Brain microvascular endothelial cell (primary cell): Measurements from ENCODE around the gene ERI3.

Experiments used
- DNase-seq: peaks from one replicate; pipeline ENCODE4 v3.0.0-alpha.2; 2020
- H3K27ac ChIP-seq: fragments of 250-450 bp; sonication (Bioruptor Pico); 2 replicates; pipeline ENCODE4 v1.5.1; 2020; ENCODE audit warnings: mild to moderate bottlenecking, moderate library complexity
- H3K27me3 ChIP-seq: fragments of 250-450 bp; sonication (Bioruptor Pico); replicated peaks from 2 replicates; pipeline ENCODE4 v1.5.1; 2020; ENCODE audit warnings: mild to moderate bottlenecking
- H3K36me3 ChIP-seq: fragments of 250-450 bp; sonication (Bioruptor Pico); replicated peaks from 2 replicates; pipeline ENCODE4 v1.5.1; 2020; ENCODE audit warnings: mild to moderate bottlenecking
- H3K4me3 ChIP-seq: 2 replicates; pipeline ENCODE4 v1.5.1; 2011; ENCODE audit warnings: low read depth, mild to moderate bottlenecking, control low read depth, low read length, moderate library complexity
- in situ Hi-C: cut with HindIII; loops from 2 replicates; pipeline ENCODE4 v1.10.0; 2017; ENCODE audit warnings: low sequenced_read_pairs, low pct_ligation_motif_present
- TF ChIP-seq, protein P1 (sequence below): IDR thresholded peaks from 2 replicates; pipeline ENCODE4 v1.5.1; 2011; ENCODE audit warnings: low read depth, mild to moderate bottlenecking, moderate library complexity, low read length, control low read depth, inconsistent platforms; ENCODE audit errors: missing control alignments

ERI3 gene

GRCh38 chr1:44225761-44226160 is 129.3 kb downstream of the ERI3 start:
- Histone ChIP-seq H3K27ac (no peak overlapping the region), H3K36me3 (peaks cover 8% of the 10 kb centered on the region), H3K27me3 (no peaks in the 10 kb centered on the region), H3K4me3 (no peak overlapping the region)
- in situ Hi-C loops = no loop called here
- TF ChIP-seq, protein P1, sequence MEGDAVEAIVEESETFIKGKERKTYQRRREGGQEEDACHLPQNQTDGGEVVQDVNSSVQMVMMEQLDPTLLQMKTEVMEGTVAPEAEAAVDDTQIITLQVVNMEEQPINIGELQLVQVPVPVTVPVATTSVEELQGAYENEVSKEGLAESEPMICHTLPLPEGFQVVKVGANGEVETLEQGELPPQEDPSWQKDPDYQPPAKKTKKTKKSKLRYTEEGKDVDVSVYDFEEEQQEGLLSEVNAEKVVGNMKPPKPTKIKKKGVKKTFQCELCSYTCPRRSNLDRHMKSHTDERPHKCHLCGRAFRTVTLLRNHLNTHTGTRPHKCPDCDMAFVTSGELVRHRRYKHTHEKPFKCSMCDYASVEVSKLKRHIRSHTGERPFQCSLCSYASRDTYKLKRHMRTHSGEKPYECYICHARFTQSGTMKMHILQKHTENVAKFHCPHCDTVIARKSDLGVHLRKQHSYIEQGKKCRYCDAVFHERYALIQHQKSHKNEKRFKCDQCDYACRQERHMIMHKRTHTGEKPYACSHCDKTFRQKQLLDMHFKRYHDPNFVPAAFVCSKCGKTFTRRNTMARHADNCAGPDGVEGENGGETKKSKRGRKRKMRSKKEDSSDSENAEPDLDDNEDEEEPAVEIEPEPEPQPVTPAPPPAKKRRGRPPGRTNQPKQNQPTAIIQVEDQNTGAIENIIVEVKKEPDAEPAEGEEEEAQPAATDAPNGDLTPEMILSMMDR = no peak
- DNase-seq = no peak

- H3K36me3 ChIP-seq = peaks cover 32% of the 10 kb centered on the region
- no peak overlapping the region for H3K27ac ChIP-seq
- no peaks in the 10 kb centered on the region for H3K27me3 ChIP-seq
- TF ChIP-seq, protein P1 = no peak
- no peak overlapping the region for H3K4me3 ChIP-seq
- in situ Hi-C loops = no loop called here
- no peak for DNase-seq
Observed at GRCh38 chr1:44223187-44223610, 131.9 kb downstream of the ERI3 start.

GRCh38 chr1:44222397-44223186 is 132.5 kb downstream of the ERI3 start:
- no peaks in the 10 kb centered on the region for H3K27me3 ChIP-seq
- TF ChIP-seq, protein P1 = peak; percentile 34
- no peak overlapping the region for H3K27ac ChIP-seq
- peaks cover 32% of the 10 kb centered on the region for H3K36me3 ChIP-seq
- in situ Hi-C loops = no loop called here
- DNase-seq = no peak
- H3K4me3 ChIP-seq = no peak overlapping the region

DNA sequence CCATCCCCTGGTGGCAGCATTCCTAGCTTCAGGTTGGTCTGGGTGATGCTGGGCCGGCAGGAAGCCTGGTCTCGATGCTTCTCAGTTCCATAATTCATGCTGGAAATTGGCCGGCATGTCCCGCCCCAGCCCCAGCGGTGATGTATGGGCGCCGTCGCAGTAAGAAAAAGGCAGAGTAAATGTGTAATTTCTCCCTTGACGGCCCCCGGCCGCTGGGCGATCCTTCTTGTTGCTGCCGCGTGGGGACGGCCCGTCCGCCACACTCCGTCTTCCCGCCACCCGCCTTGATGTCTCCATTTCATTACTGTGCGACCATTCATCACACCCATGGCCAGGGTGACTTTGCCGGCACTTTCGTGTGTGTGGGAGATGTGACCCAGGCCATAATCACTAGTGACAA is 133.3 kb downstream of the ERI3 start:
- no peak for DNase-seq
- H3K4me3 ChIP-seq = no peak overlapping the region
- in situ Hi-C loops = no loop called here
- H3K36me3 ChIP-seq = peaks cover 35% of the 10 kb centered on the region
- H3K27me3 ChIP-seq = no peaks in the 10 kb centered on the region
- H3K27ac ChIP-seq = no peak overlapping the region
- TF ChIP-seq, protein P1 = no peak

DNA sequence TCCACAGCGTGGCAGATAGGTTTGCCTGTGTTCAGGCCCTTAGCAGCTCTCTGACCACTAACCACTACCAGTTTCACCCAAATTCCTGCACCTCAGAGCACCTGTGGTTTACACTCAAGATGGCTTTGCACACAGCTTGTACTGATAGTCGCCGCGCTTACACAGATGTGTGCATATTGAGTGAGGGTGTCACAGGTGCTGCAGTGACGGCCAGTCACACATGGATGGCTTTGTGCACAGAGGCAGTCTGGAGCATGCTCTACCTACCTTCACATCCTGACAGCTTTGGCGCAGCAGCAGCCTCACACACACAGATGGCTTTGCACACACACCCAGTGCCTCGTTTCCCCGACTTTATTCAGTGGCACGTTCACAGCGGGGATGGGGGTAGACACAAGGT is 134.3 kb downstream of the ERI3 start:
- H3K27ac ChIP-seq = no peak overlapping the region
- peaks cover 38% of the 10 kb centered on the region for H3K36me3 ChIP-seq
- H3K27me3 ChIP-seq = no peaks in the 10 kb centered on the region
- in situ Hi-C loops = no loop called here
- TF ChIP-seq, protein P1 = no peak
- no peak for DNase-seq
- no peak overlapping the region for H3K4me3 ChIP-seq
